ENCODE measurements around the gene RPN1. TPM values are rescaled to one million over a fixed set of nuclear protein-coding genes. Genes with fewer than 3 reads are reported as not detected.

The RPN1 gene
- total and polyA plus RNA-seq, 2 donors (not counting 1 experiment from before 2014, with no cell fraction given) = 40.4 to 80.6 TPM

DNA sequence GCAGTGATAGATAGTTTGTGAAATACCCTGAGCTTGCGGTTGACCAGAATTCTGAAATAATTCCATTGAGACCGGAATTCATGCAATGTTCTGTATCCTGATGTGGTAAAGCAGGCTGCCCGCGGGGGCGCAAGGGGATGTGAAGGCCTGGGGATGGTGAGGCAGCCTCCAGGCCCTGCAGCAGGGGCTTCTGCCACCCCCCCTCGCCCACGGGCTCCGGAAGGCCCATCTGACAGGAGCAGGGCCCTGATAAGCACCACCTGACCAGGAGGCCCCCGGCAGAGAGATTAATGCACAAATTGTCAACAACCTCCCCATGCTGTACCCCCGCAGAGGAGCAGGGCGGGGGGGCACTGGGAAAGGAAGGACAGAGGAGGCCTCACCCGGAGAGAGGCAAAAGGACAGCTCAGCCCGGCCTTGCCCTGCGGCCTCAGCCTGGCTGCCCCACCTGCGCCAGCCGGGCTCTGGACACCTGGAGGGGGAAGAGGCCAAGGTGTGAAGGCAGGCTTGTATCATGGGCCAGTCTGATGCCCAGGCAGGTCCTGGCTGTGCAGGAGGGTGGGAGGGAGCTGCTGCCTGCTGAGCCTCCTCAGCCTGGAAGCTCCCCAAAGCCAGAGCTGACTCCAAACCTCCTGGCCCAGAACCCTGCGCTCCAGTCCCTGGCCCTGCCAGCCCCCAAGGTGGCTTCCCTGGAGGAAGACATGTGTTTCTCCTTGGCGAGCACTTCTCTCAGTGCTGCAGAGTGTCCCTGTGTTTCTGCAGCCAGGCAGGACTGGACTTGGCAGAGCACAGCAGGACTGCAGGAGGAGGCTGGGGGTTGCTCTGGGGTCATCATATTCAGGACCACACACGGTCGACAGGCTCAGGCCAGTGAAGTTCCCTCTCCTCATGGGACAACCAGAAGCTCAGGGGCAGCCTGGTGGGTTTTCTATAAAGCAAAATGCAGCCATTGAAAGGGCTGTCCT, 46.5 kb downstream of the RPN1 start:
- DNase-seq = no peak
- ChIA-PET POLR2A (no interaction called here), CTCF (no interaction called here)
- no peak for TF ChIP-seq EZH2 (IDR thresholded peaks at IDR 0.05; ENCODE audit: borderline replicate concordance, insufficient read depth, low read depth, low read length, poor library complexity, severe bottlenecking)
- TF ChIP-seq CTCF (IDR thresholded peaks at IDR 0.05) = no peak
- Histone ChIP-seq H4K20me1 (ENCODE audit: control insufficient read depth, insufficient read depth, low read length, poor library complexity, severe bottlenecking) (no peaks in the 10 kb centered on the region), H3K4me1 (ENCODE audit: control insufficient read depth in 2 of 2, insufficient read depth in 2 of 2, low read length in 2 of 2) (peaks cover 7 to 9% of the 10 kb centered on the region in 2 donors), H3K27ac (ENCODE audit: low read length in 2 of 2) (no peak overlapping the region), H3K4me3 (ENCODE audit: control extremely low read depth in 1 of 5, extremely low read depth in 1 of 5, insufficient read depth in 1 of 5, low read depth in 2 of 5, low read length in 4 of 5) (no peak overlapping the region), H2AFZ (ENCODE audit: insufficient read depth, low read depth, low read length, poor library complexity, severe bottlenecking) (no peak overlapping the region), H3K4me2 (replicated peaks; ENCODE audit: low read depth, low read length, poor library complexity, severe bottlenecking) (no peak overlapping the region), H3K9ac (ENCODE audit: low read length) (no peak overlapping the region), H3K27me3 (replicated peaks in 1 of 4; ENCODE audit: control extremely low read depth in 1 of 4, control insufficient read depth in 3 of 4, insufficient read depth in 4 of 4, low read length in 3 of 4) (peaks cover 0 to 11% (median 3%) of the 10 kb centered on the region in 4 experiments), H3K79me2 (ENCODE audit: control insufficient read depth, insufficient read depth, low read length) (no peaks in the 10 kb centered on the region), H3K36me3 (replicated peaks in 1 of 2; ENCODE audit: control extremely low read depth in 1 of 2, control insufficient read depth in 1 of 2, extremely low read depth in 1 of 2, insufficient read depth in 2 of 2, low read length in 1 of 2) (no peaks in the 10 kb centered on the region), H3K9me3 (ENCODE audit: control extremely low read depth in 1 of 3, control insufficient read depth in 2 of 3, insufficient read depth in 1 of 3, low read length in 2 of 3) (peaks cover 0 to 5% (median 0%) of the 10 kb centered on the region in 3 donors)
- intact Hi-C loops (cut with micrococcal nuclease) = no loop called here
- Mint-ChIP-seq H3K4me3 (no peak overlapping the region), H3K9me3 (ENCODE audit: insufficient read depth) (no peaks in the 10 kb centered on the region), H3K27me3 (no peaks in the 10 kb centered on the region), H3K4me1 (peaks cover 2% of the 10 kb centered on the region), H3K27ac (no peak overlapping the region)
- whole genome bisulfite sequencing (ENCODE audit: insufficient coverage) = 91% methylated on average over 18 of the region's 20 CpGs
- ATAC-seq (ENCODE audit: low read depth) = no peak

GRCh38 chr3:128603313-128603712, 47.3 kb downstream of the RPN1 start:
- Histone ChIP-seq H3K9ac (ENCODE audit: low read length) (no peak overlapping the region), H3K4me2 (replicated peaks; ENCODE audit: low read depth, low read length, poor library complexity, severe bottlenecking) (no peak overlapping the region), H4K20me1 (ENCODE audit: control insufficient read depth, insufficient read depth, low read length, poor library complexity, severe bottlenecking) (no peaks in the 10 kb centered on the region), H3K4me1 (ENCODE audit: control insufficient read depth in 2 of 2, insufficient read depth in 2 of 2, low read length in 2 of 2) (peaks cover 6 to 7% of the 10 kb centered on the region in 2 donors), H3K79me2 (ENCODE audit: control insufficient read depth, insufficient read depth, low read length) (no peaks in the 10 kb centered on the region), H3K9me3 (ENCODE audit: control extremely low read depth in 1 of 3, control insufficient read depth in 2 of 3, insufficient read depth in 1 of 3, low read length in 2 of 3) (peaks cover 0 to 5% (median 0%) of the 10 kb centered on the region in 3 donors), H3K27ac (ENCODE audit: low read length in 2 of 2) (no peak overlapping the region), H3K36me3 (replicated peaks in 1 of 2; ENCODE audit: control extremely low read depth in 1 of 2, control insufficient read depth in 1 of 2, extremely low read depth in 1 of 2, insufficient read depth in 2 of 2, low read length in 1 of 2) (no peaks in the 10 kb centered on the region), H3K4me3 (ENCODE audit: control extremely low read depth in 1 of 5, extremely low read depth in 1 of 5, insufficient read depth in 1 of 5, low read depth in 2 of 5, low read length in 4 of 5) (no peak overlapping the region), H3K27me3 (replicated peaks in 1 of 4; ENCODE audit: control extremely low read depth in 1 of 4, control insufficient read depth in 3 of 4, insufficient read depth in 4 of 4, low read length in 3 of 4) (peaks cover 0 to 11% (median 3%) of the 10 kb centered on the region in 4 experiments), H2AFZ (ENCODE audit: insufficient read depth, low read depth, low read length, poor library complexity, severe bottlenecking) (no peak overlapping the region)
- H3K27ac Mint-ChIP-seq = no peak overlapping the region
- H3K9me3 Mint-ChIP-seq (ENCODE audit: insufficient read depth) = no peaks in the 10 kb centered on the region
- no peaks in the 10 kb centered on the region for H3K27me3 Mint-ChIP-seq
- DNase-seq = no peak
- no peak for ATAC-seq (ENCODE audit: low read depth)
- intact Hi-C loops (cut with micrococcal nuclease) = no loop called here
- WGBS (ENCODE audit: insufficient coverage) = 93% methylated on average over 8 of the region's 8 CpGs
- CTCF ChIA-PET = no interaction called here
- POLR2A ChIA-PET = no interaction called here
- H3K4me3 Mint-ChIP-seq = no peak overlapping the region
- no peaks in the 10 kb centered on the region for H3K4me1 Mint-ChIP-seq
- TF ChIP-seq EZH2 (IDR thresholded peaks at IDR 0.05; ENCODE audit: borderline replicate concordance, insufficient read depth, low read depth, low read length, poor library complexity, severe bottlenecking) (no peak), CTCF (IDR thresholded peaks at IDR 0.05) (no peak)

Data from B cell (primary cell).